ENCODE results near the gene ADSS1.

The ADSS1 gene

DNA sequence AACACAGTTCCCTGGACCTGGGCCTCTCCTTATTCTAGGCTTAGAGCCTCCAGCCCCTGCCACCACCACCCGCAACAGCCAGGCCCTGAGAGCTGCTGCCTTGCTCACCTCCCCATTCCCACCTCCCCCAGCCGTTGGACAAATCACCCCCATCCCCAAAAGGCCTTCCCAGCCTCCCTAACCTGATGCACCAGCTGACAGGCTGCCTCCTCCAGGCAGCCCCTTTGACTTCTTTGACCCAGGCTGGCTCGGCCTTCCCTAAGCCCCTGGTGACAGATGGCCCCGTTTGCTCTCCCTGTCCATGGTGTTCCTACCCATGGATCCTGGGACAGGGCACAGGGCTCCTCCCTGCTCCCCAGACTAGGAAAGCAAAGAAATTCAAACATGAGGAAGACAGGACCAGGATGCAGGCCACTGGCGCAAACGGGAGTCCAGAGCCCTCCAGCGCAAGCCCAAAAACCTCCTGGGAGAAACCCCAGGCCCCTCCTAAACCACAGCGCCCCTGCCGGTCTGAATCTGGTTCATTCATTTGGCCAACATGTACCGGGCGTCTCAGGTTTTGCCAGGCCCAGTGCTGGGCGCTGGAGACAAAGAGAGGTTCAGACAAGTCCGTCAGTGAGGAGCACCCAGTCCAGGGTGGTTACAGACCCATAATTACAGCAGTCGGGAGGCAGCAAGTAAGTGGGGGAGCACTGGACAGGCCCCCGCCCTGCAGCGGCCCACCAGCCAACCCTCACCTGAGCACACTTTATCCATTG is 69.1 kb downstream of the ADSS1 start:
- DNase-seq (ENCODE audit: low spot score): no peak
- in situ Hi-C loops (cut with MboI; ENCODE audit: low pct_unique_long_range_greater_than_20kb, low sequenced_read_pairs, unreplicated experiment): no loop called here
- TF ChIP-seq, protein P1, sequence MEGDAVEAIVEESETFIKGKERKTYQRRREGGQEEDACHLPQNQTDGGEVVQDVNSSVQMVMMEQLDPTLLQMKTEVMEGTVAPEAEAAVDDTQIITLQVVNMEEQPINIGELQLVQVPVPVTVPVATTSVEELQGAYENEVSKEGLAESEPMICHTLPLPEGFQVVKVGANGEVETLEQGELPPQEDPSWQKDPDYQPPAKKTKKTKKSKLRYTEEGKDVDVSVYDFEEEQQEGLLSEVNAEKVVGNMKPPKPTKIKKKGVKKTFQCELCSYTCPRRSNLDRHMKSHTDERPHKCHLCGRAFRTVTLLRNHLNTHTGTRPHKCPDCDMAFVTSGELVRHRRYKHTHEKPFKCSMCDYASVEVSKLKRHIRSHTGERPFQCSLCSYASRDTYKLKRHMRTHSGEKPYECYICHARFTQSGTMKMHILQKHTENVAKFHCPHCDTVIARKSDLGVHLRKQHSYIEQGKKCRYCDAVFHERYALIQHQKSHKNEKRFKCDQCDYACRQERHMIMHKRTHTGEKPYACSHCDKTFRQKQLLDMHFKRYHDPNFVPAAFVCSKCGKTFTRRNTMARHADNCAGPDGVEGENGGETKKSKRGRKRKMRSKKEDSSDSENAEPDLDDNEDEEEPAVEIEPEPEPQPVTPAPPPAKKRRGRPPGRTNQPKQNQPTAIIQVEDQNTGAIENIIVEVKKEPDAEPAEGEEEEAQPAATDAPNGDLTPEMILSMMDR (IDR thresholded peaks at IDR 0.05; ENCODE audit: extremely low read depth, insufficient read depth, missing control alignments): no peak

DNA sequence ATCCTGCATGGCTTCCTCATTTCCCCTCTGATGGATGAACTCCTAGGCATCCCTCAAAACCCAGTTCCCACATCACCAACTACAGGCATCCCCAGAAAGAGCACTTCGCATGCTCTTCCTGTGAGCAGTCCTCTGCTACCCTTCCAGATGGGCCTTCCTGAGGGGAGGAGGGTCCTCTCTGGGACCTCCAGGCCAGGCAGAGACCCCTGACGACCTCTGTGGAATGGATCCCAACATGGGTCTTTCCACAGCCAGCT is 69.6 kb downstream of the ADSS1 start:
- TF ChIP-seq, protein P1 (IDR thresholded peaks at IDR 0.05; ENCODE audit: extremely low read depth, insufficient read depth, missing control alignments): no peak
- DNase-seq (ENCODE audit: low spot score): no peak
- in situ Hi-C loops (cut with MboI; ENCODE audit: low pct_unique_long_range_greater_than_20kb, low sequenced_read_pairs, unreplicated experiment): no loop called here

DNA sequence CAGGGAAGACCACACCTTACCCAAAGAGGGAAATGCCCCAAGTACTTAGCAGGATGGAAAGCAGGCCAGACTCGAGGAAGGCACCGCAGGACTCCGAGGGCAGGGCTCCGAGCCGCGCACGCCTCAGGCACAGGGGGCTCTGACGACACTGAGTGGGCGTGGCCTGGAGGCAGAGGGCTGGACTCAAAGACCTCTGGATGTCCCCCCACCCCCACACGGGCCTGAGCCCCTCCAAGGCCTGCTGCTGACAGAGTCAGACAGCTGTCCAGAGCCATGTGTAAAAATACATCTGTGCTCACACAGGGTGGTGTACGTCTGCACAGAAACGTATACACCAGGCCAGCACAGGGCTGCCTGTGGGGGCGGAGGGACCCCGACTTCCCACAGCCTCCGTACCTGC is 70.1 kb downstream of the ADSS1 start:
- DNase-seq (ENCODE audit: low spot score): peak; percentile 79
- in situ Hi-C loops (cut with MboI; ENCODE audit: low pct_unique_long_range_greater_than_20kb, low sequenced_read_pairs, unreplicated experiment): no loop called here
- TF ChIP-seq, protein P1 (IDR thresholded peaks at IDR 0.05; ENCODE audit: extremely low read depth, insufficient read depth, missing control alignments): no peak

DNA sequence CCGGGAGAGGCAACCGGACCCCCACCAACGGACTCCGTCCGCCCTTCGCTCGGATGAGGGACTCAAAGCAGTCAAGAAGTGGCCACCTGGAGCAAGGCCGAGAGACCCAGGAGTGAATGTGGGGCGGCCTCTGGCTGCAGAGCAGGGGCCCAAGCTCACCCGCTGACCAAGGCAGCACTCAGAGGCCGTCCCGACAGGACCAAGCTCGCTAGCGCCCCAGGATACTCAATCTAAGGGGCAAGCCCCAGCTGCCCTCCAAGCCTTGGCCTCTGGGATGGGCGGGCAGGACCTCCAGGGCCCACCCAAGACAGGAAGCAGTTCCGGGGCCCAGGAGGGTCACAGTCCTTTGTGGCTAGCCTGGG is 70.6 kb downstream of the ADSS1 start:
- in situ Hi-C loops (cut with MboI; ENCODE audit: low pct_unique_long_range_greater_than_20kb, low sequenced_read_pairs, unreplicated experiment): no loop called here
- peak; percentile 73 for DNase-seq (ENCODE audit: low spot score)
- TF ChIP-seq, protein P1 (IDR thresholded peaks at IDR 0.05; ENCODE audit: extremely low read depth, insufficient read depth, missing control alignments): no peak

DNA sequence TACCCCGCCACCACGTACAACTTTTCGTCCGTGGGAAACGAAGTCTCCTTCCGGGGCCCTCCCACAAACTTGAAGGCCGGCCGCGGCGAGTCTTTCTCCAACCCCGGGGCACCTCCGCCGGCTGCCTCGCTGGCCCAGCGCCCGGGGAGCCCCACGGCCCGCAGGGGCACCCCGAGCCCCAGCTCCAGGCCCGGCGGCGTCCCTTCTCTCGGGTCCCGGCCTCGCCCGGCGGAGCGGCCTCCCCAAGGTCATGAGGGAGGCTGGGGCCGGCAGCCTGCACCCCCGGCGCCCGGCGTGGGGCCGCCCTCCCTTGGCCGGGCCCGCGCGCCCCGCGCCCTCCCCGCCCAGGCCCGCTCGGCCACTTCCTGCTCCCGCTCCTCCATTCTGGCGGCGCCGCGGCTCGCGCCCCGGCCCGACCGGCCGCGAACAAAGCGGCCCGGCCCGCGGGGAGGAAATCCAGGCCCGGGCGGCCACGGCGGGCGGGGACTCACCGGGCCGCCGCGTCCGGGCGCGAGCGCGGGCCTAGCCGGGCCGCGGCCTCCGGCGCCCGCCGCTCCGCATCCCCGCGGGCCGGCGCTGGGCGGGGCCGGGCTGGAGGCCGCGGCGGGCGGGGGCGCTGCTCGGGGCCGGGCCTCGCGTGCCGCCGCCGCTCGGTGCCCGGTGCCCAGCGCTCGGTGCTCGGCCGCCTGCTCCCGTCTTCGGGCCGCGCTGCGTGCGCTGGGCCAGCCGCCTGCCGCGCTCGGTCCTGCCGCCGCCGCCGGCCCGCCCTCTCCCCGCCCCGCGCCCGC is 71.2 kb downstream of the ADSS1 start, which contains the start of gene AKT1:
AKT1 (minus strand) TSS at position 756 of the 788 bp plus-strand sequence. CDS start 3,105 bp downstream, outside the sequence.
- peak; percentile 82 for DNase-seq (ENCODE audit: low spot score)
- in situ Hi-C loops (cut with MboI; ENCODE audit: low pct_unique_long_range_greater_than_20kb, low sequenced_read_pairs, unreplicated experiment): no loop called here
- TF ChIP-seq, protein P1 (IDR thresholded peaks at IDR 0.05; ENCODE audit: extremely low read depth, insufficient read depth, missing control alignments): no peak

GRCh38 chr14:104795781-104796686 is 72.0 kb downstream of the ADSS1 start:
- peak; percentile 96 for DNase-seq (ENCODE audit: low spot score)
- in situ Hi-C loops (cut with MboI; ENCODE audit: low pct_unique_long_range_greater_than_20kb, low sequenced_read_pairs, unreplicated experiment): no loop called here
- TF ChIP-seq, protein P1 (IDR thresholded peaks at IDR 0.05; ENCODE audit: extremely low read depth, insufficient read depth, missing control alignments): no peak

Data from GM13977 (cell line).